NCI-H82 (cell line): ENCODE measurements around the gene GPS2.

Source experiments
- DNase-seq: peaks from one replicate; lab custom pipeline; 2025; lab: John Stamatoyannopoulos, UW

The GPS2 gene

GRCh38 chr17:7317161-7317803 lies 2.1 kb upstream of the GPS2 start:
- no peak for DNase-seq

- DNase-seq = peak; percentile 39
Measured at GRCh38 chr17:7315570-7316235, 543 bp upstream of the GPS2 start.

GRCh38 chr17:7313890-7314718 lies 1.1 kb downstream of the GPS2 start:
- DNase-seq = peak; percentile 65

GRCh38 chr17:7313088-7313889 lies 1.9 kb downstream of the GPS2 start:
- peak; percentile 70 for DNase-seq

- peak; percentile 53 for DNase-seq
Measured at GRCh38 chr17:7312432-7313087, 2.6 kb downstream of the GPS2 start.

- DNase-seq = no peak
Measured at GRCh38 chr17:7311110-7311705, 4.0 kb downstream of the GPS2 start.

GRCh38 chr17:7309628-7310027 lies 5.5 kb downstream of the GPS2 start:
- no peak for DNase-seq

GRCh38 chr17:7308625-7309433 lies 6.3 kb downstream of the GPS2 start:
- DNase-seq = peak; percentile 90

GRCh38 chr17:7307686-7308624 lies 7.2 kb downstream of the GPS2 start:
- peak; percentile 77 for DNase-seq

- DNase-seq = peak; percentile 100
Measured at GRCh38 chr17:7306911-7307685, 8.1 kb downstream of the GPS2 start, which contains the start of gene EIF5A. TSS of gene EIF5A (plus strand) at chr17:7307628. CDS start at chr17:7309636, 2,008 bp downstream.

- no peak for DNase-seq
Measured at GRCh38 chr17:7304179-7304578, 11.0 kb downstream of the GPS2 start.

- peak; percentile 94 for DNase-seq
Measured at GRCh38 chr17:7296189-7296861, 18.8 kb downstream of the GPS2 start.

GRCh38 chr17:7295230-7296180 lies 19.7 kb downstream of the GPS2 start:
- DNase-seq = no peak

- peak; percentile 94 for DNase-seq
Measured at GRCh38 chr17:7294614-7295153, 20.5 kb downstream of the GPS2 start, which contains the start of gene YBX2. TSS of gene YBX2 (minus strand) at chr17:7294639. CDS start at chr17:7294500, 139 bp downstream.

GRCh38 chr17:7293816-7294613 lies 21.1 kb downstream of the GPS2 start:
- DNase-seq = peak; percentile 87
